ENCODE measurements around the gene SLC47A2.

SLC47A2 gene

DNA sequence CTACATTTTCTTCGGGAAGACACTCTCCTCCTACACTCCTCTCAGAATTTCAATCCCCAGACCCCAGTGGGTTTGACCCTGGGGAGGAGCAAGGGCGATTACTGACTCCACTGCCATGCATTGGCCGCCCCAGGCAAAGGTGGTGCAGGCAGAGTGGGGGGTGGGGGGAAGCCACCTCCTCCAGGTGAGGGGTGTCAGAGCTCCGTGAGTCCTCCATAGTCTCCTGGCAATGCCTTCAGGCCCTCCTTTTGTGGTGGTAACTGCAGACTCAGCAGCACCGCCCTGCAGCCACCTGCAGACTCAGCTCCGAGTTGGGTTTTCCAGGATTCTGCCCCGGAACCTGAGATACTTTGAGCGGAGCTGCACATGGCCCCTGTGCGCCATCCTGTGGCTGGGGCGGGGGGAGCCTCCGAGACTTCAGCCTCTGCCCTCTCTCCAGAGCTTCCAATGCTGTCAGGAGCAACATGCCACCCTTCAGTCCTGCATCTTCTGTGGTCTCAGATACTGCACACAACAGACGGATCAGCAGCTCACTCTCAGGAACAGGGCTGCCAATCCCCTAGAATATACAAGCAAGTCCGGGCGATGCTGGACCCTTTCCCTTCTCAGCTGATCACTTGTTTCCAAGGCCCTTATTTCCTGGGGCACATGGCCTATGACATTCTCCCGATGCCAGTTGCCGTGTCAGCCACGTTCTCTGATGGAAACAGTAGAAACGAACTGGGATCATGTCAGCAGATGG lies 2.4 kb upstream of the SLC47A2 start:
- H3K4me3 ChIP-seq (ENCODE audit: low read length) = no peak overlapping the region
- H3K27ac ChIP-seq (ENCODE audit: low read depth, low read length) = no peak overlapping the region
- H3K27me3 ChIP-seq (ENCODE audit: control insufficient read depth, insufficient read depth, low read length) = no peaks in the 10 kb centered on the region
- H3K9ac ChIP-seq (ENCODE audit: low read length) = no peak overlapping the region
- H3K36me3 ChIP-seq (ENCODE audit: control insufficient read depth, insufficient read depth, low read length) = no peaks in the 10 kb centered on the region
- no peaks in the 10 kb centered on the region for H3K4me1 ChIP-seq (ENCODE audit: control insufficient read depth, insufficient read depth, low read length)

DNA sequence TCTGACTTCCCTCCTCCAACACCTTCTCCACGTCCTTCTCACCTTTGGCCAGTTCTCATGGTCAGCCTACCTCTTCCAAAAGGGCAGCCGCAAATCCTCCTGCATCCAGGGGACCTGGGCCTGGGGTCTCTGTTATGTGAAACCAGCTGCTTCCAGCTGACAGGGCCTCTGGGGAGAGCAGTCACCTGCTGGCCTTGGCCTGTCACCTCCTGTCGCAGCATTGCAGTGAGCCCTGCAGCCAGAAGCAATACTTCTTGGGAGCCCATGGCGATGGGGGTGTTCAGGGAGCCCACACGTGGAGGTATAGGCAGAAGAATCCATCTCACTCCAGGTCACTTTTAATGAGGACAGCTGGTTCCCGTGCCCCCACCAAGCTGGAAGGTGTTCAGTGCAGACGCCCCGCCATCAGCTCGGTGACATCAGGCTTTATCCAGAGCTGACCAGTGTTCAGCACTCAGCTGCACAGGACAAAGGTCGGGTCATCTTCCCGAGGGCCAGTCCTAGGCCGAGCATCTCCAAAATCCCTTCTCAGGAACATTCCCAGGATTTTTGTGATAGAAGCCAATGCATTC lies 1.7 kb upstream of the SLC47A2 start:
- Histone ChIP-seq H3K4me3 (ENCODE audit: low read length) (no peak overlapping the region), H3K27me3 (ENCODE audit: control insufficient read depth, insufficient read depth, low read length) (no peaks in the 10 kb centered on the region), H3K27ac (ENCODE audit: low read depth, low read length) (no peak overlapping the region), H3K4me1 (ENCODE audit: control insufficient read depth, insufficient read depth, low read length) (no peaks in the 10 kb centered on the region), H3K9ac (ENCODE audit: low read length) (no peak overlapping the region), H3K36me3 (ENCODE audit: control insufficient read depth, insufficient read depth, low read length) (no peaks in the 10 kb centered on the region)

DNA sequence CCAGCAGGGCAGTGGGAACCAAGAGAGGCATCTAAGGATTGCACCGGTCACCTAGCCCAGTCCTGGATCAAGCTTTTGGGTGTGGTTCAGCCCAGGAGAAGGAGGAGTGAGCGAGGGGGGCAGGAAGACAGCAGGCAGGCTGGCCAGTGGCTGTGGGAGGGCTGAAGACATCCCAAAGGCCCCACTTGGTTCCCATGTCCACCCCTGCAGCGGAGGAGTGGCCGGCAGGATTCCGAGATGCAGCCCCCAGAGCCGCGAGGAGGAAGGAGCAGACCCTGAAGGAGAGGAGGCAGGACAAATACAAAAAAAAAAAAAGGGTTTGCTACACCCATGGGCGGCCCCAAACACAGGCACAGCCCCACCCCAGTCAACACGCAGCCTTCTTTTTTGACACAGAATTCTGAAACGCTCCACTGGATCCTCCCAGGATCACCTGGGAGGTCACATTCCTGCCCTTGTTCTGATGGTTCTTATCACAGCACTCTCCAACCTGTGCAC lies 1.1 kb upstream of the SLC47A2 start:
- Histone ChIP-seq H3K27me3 (ENCODE audit: control insufficient read depth, insufficient read depth, low read length) (no peaks in the 10 kb centered on the region), H3K4me1 (ENCODE audit: control insufficient read depth, insufficient read depth, low read length) (no peaks in the 10 kb centered on the region), H3K36me3 (ENCODE audit: control insufficient read depth, insufficient read depth, low read length) (no peaks in the 10 kb centered on the region), H3K9ac (ENCODE audit: low read length) (no peak overlapping the region), H3K27ac (ENCODE audit: low read depth, low read length) (no peak overlapping the region), H3K4me3 (ENCODE audit: low read length) (no peak overlapping the region)

DNA sequence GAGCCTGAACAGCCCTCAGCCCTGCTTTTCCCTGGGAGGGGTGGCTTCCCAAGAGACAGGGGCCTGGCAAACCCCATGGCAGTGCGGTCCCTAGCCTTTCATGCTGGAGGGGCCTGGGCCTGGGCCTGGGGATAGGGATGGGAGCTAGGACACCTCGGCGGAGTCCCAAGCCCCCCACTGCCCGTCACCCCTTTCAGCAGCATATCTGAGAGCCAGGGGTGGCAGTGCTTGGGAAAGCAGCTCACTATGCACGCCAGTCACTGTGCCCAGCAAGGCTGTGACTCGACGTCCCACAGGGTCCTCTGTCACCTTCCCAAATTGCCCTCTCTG lies 612 bp upstream of the SLC47A2 start:
- Histone ChIP-seq H3K27ac (ENCODE audit: low read depth, low read length) (no peak overlapping the region), H3K27me3 (ENCODE audit: control insufficient read depth, insufficient read depth, low read length) (no peaks in the 10 kb centered on the region), H3K9ac (ENCODE audit: low read length) (no peak overlapping the region), H3K4me1 (ENCODE audit: control insufficient read depth, insufficient read depth, low read length) (no peaks in the 10 kb centered on the region), H3K4me3 (ENCODE audit: low read length) (no peak overlapping the region), H3K36me3 (ENCODE audit: control insufficient read depth, insufficient read depth, low read length) (no peaks in the 10 kb centered on the region)

DNA sequence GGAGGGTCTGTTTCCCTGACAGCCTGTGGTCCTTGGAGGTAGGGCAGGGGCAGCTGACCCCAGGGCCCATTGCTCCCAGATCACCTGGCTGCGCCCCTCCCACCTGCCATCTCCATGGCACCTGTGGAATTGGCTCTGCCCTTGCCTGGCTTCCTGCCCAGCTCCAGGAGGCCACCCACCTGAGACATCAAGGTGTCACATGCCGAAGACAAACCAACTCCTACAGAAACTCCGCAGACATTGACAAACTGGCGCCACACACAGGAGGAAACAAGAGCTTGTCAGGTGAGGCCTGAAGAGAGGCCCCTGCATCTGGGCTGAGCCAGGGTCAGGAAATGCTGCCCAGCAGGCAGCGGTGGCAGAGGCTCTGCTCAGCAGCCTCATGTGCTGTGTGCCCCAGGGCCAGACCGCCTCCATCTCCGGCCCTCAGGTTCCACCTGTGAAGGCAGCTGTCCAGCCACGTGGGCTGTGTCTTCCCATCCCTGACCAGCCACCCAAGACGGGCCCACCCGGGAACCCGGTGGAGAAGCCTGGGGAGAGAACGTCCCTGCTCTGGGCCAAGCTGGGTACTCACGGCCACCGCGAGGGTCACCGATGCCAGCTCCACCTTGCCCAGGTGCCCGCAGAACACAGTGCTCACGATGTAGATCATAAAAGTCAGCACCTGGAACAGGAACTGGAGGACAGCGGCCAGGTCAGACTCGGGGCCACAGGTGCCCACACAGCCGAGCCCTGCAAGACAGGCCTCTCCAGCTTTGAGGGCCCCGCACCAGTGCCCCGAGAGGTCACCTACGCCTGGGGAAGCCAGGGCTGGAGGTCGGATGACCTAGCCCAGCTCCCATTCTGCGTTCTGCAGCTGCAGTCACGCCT lies 1.6 kb downstream of the SLC47A2 start:
- Histone ChIP-seq H3K27me3 (ENCODE audit: control insufficient read depth, insufficient read depth, low read length) (no peaks in the 10 kb centered on the region), H3K9ac (ENCODE audit: low read length) (no peak overlapping the region), H3K36me3 (ENCODE audit: control insufficient read depth, insufficient read depth, low read length) (no peaks in the 10 kb centered on the region), H3K27ac (ENCODE audit: low read depth, low read length) (no peak overlapping the region), H3K4me1 (ENCODE audit: control insufficient read depth, insufficient read depth, low read length) (no peaks in the 10 kb centered on the region), H3K4me3 (ENCODE audit: low read length) (no peak overlapping the region)

DNA sequence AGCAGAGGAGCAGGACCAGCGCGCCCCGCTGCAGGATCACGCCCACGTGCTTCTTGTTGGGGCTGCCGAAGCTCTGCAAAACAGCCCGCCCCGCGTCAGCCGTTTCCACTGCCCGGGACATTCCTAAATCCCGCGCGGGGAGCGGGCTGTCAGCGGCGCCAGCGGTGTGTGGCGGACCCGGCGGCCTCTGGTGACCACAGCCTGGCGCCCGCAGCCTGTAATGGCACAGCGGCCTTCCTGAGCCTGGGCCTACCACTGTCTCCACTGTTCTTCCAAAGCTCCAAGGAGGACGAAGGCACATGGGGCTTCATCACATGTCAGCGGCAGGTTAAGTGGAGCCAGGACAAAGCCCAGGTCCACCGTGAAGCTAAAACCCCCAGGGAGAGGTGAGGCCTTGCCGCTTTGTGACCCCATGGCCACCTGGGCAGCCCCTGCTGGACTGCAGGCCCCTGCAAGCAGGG lies 2.5 kb downstream of the SLC47A2 start:
- H3K36me3 ChIP-seq (ENCODE audit: control insufficient read depth, insufficient read depth, low read length) = no peaks in the 10 kb centered on the region
- H3K27me3 ChIP-seq (ENCODE audit: control insufficient read depth, insufficient read depth, low read length) = no peaks in the 10 kb centered on the region
- no peak overlapping the region for H3K4me3 ChIP-seq (ENCODE audit: low read length)
- no peaks in the 10 kb centered on the region for H3K4me1 ChIP-seq (ENCODE audit: control insufficient read depth, insufficient read depth, low read length)
- H3K9ac ChIP-seq (ENCODE audit: low read length) = no peak overlapping the region
- H3K27ac ChIP-seq (ENCODE audit: low read depth, low read length) = no peak overlapping the region

DNA sequence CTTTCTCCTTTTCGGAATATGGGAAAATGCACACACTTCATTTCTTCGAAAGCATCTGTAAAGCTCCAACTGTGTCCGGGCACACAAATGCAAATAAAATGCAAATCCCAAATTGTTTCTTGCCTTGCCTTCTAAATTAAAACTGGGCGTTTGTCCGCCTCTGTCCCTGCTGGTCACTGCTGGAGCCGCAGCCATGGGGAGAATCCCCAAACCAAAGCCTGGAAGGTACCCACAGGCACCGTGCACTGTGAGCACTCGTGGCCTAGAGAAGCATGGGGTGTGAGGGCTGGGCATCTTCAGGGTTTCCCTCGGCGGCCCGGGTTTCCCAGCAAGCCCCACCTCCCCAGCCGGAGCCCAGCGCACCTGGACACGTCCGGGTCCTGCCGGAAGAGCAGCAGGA lies 2.9 kb downstream of the SLC47A2 start:
- Histone ChIP-seq H3K27ac (ENCODE audit: low read depth, low read length) (no peak overlapping the region), H3K36me3 (ENCODE audit: control insufficient read depth, insufficient read depth, low read length) (no peaks in the 10 kb centered on the region), H3K9ac (ENCODE audit: low read length) (no peak overlapping the region), H3K4me1 (ENCODE audit: control insufficient read depth, insufficient read depth, low read length) (no peaks in the 10 kb centered on the region), H3K27me3 (ENCODE audit: control insufficient read depth, insufficient read depth, low read length) (no peaks in the 10 kb centered on the region), H3K4me3 (ENCODE audit: low read length) (no peak overlapping the region)

DNA sequence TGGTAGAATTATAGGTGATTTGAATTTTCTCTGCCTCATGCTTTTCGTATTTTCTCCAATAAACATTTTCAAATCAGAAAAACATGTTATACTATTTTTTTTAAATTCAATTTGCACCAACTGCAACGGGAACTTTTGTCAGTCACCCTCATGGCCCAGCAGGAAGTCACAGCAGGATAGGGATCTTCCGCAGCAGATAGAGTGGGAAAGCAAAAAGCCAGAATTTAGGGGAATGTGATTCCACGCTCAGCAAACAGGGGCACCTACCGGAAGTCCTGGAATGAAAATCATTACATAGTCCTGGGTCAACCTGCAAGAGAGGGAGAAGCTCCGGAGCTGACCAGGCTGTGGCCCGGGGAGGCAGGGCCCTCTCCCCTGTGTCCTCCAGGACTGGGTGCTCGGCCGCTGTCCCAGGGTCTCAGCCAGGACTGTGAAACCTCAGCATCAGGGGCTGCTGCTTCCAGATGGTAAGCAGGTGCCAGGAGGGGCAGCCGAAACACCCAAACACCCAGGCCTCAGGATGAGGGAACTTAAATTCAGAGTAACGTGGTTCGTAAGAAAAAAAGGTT lies 3.9 kb downstream of the SLC47A2 start:
- no peaks in the 10 kb centered on the region for H3K36me3 ChIP-seq (ENCODE audit: control insufficient read depth, insufficient read depth, low read length)
- H3K27ac ChIP-seq (ENCODE audit: low read depth, low read length) = no peak overlapping the region
- no peaks in the 10 kb centered on the region for H3K4me1 ChIP-seq (ENCODE audit: control insufficient read depth, insufficient read depth, low read length)

DNA sequence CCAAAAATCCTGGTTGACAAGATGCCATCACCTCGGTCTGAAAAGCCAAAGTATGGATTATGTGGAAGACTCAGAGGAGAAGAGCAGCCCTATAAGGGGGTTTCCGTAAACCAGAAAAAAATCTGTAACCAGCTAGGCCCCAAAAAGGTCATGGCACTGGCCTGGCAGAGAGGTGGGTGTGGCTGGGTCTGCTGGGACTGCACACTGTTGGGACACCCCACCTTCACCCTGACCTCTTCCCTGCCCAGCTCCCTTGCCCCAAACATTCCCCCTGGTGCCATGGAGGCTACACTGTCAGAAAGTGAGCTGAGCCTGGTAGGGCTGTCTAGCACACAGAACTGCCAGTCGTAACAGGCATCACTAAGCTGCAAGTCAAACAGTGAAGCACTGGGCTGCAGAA lies 6.5 kb downstream of the SLC47A2 start:
- Histone ChIP-seq H3K36me3 (ENCODE audit: control insufficient read depth, insufficient read depth, low read length) (no peaks in the 10 kb centered on the region), H3K27ac (ENCODE audit: low read depth, low read length) (no peak overlapping the region), H3K4me3 (ENCODE audit: low read length) (no peak overlapping the region), H3K9ac (ENCODE audit: low read length) (no peak overlapping the region), H3K4me1 (ENCODE audit: control insufficient read depth, insufficient read depth, low read length) (no peaks in the 10 kb centered on the region), H3K27me3 (ENCODE audit: control insufficient read depth, insufficient read depth, low read length) (no peaks in the 10 kb centered on the region)

More for the DNA sequence above, 3.9 kb downstream of the SLC47A2 start:
- no peak overlapping the region for H3K9ac ChIP-seq (ENCODE audit: low read length)
- H3K4me3 ChIP-seq (ENCODE audit: low read length) = no peak overlapping the region
- H3K27me3 ChIP-seq (ENCODE audit: control insufficient read depth, insufficient read depth, low read length) = no peaks in the 10 kb centered on the region

DNA sequence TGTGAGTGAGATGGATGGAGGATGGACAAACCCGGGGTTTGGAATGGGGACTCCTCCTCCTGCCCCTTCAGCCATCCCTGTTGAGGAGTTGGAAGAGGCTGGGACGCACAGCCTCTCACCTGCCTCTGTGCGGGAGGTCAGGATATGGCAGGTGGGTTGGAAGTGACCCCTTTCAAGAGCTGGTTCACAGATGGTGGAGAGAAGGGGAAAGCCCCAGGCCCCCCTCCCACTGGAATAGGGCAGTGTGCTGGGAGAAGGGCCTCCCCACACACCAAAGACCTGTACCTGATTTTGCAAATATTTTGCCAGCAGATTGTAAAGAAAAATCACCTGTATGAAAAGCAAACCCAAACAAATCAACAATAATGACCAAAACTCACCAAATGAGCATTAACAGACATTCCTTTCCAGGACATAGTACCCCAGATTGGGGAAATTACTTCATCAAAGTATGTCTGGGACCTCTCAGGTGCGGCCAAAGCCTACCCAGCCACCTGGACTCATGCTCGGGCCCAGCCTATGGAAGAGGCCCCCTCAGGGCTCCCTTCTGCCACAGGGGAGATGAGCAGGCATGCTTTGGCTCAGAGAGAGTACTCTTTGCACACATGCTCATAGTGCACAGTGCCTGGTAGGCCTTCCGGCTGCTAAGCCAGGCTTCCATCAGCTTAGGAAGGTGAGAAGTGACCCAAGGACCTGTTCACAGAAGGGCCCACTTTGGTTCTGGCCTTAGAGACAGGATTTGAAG lies 7.8 kb downstream of the SLC47A2 start:
- Histone ChIP-seq H3K27ac (ENCODE audit: low read depth, low read length) (no peak overlapping the region), H3K4me1 (ENCODE audit: control insufficient read depth, insufficient read depth, low read length) (no peaks in the 10 kb centered on the region), H3K27me3 (ENCODE audit: control insufficient read depth, insufficient read depth, low read length) (no peaks in the 10 kb centered on the region), H3K4me3 (ENCODE audit: low read length) (no peak overlapping the region), H3K9ac (ENCODE audit: low read length) (no peak overlapping the region), H3K36me3 (ENCODE audit: control insufficient read depth, insufficient read depth, low read length) (no peaks in the 10 kb centered on the region)

DNA sequence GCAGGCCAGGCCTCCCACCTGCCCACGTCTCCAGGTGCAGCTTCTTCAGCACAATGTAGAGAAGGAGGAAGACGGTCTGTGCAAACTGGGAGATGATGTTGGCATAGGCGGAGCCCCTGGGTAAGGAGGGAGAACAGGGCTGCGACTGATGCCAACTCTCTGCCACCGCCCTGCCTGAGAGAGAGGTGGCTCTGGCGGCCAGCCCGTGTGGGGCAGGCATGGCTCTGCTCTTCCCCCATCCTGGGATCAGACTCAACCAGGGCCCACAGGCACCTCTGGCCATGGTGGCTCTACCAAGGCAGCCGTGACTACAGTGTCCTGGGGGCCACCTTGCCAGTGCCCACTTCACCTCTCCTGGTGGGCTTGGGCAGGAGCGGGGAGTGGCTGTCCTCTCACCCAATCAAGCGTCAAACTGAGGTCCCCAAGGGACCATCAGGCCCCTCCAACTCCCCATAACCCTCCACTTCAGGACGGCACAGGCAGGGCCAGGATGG lies 8.6 kb downstream of the SLC47A2 start:
- no peaks in the 10 kb centered on the region for H3K4me1 ChIP-seq (ENCODE audit: control insufficient read depth, insufficient read depth, low read length)

More for the DNA sequence above, 8.6 kb downstream of the SLC47A2 start:
- Histone ChIP-seq H3K36me3 (ENCODE audit: control insufficient read depth, insufficient read depth, low read length) (no peaks in the 10 kb centered on the region), H3K27me3 (ENCODE audit: control insufficient read depth, insufficient read depth, low read length) (no peaks in the 10 kb centered on the region), H3K27ac (ENCODE audit: low read depth, low read length) (no peak overlapping the region), H3K9ac (ENCODE audit: low read length) (no peak overlapping the region), H3K4me3 (ENCODE audit: low read length) (no peak overlapping the region)
